Mammary epithelial cell (primary cell): ENCODE measurements around the gene NUP43.

Experiments used
- CTCF ChIP-seq, 2 donors: IDR thresholded peaks in 1 of 2; conservative IDR thresholded peaks in 1 of 2; 2 replicates each; pipeline ENCODE4 v1.5.1; 2011 to 2012; ENCODE audit warnings: inconsistent platforms in 2 of 2, low read length in 2 of 2, mild to moderate bottlenecking in 2 of 2, control low read depth in 1 of 2, low read depth in 1 of 2; ENCODE audit not compliant: insufficient read depth in 1 of 2; ENCODE audit errors: extremely low read depth in 1 of 2
- EZH2 ChIP-seq: IDR thresholded peaks from 2 replicates; pipeline ENCODE4 v1.6.1; 2012; ENCODE audit warnings: low read length, inconsistent platforms, borderline replicate concordance

GRCh38 chr6:149777624-149778023 is 31.3 kb upstream of the NUP43 start:
- TF ChIP-seq EZH2 = no peak
- TF ChIP-seq CTCF (conservative IDR thresholded peaks at IDR 0.05 in 1 of 2, IDR thresholded peaks at IDR 0.05 in 1 of 2; ENCODE audit: extremely low read depth in 1 of 2, insufficient read depth in 1 of 2, low read depth in 1 of 2, low read length in 2 of 2) = no peak
